H9 (cell line): ENCODE data around the gene PRICKLE1. TPM values are rescaled to one million over a fixed set of nuclear protein-coding genes. Genes with fewer than 3 reads are reported as not detected.

Experiments used
- DNase-seq: peaks from one replicate; pipeline ENCODE4 v3.0.0-alpha.2; 2017
- H2AFZ ChIP-seq: one replicate; pipeline ENCODE4 v1.6.1; 2013; ENCODE audit warnings: mild to moderate bottlenecking, low read length, control low read depth, moderate library complexity
- H2AK5ac ChIP-seq: 2 replicates; pipeline ENCODE4 v1.6.1; 2013; ENCODE audit warnings: low read length, control low read depth, mixed read lengths; ENCODE audit not compliant: insufficient read length
- H2BK120ac ChIP-seq: one replicate; pipeline ENCODE4 v1.6.1; 2013; ENCODE audit warnings: low read depth, mild to moderate bottlenecking, low read length, control low read depth, inconsistent platforms; ENCODE audit not compliant: poor library complexity, severe bottlenecking
- H2BK12ac ChIP-seq: 2 replicates; pipeline ENCODE4 v1.6.1; 2013; ENCODE audit warnings: low read length, control low read depth, mixed read lengths, low read depth; ENCODE audit not compliant: insufficient read length
- H2BK15ac ChIP-seq: 2 replicates; pipeline ENCODE4 v1.6.1; 2013; ENCODE audit warnings: low read depth, low read length, control low read depth
- H2BK20ac ChIP-seq: one replicate; pipeline ENCODE4 v1.6.1; 2013; ENCODE audit warnings: low read depth, mild to moderate bottlenecking, low read length, control low read depth, inconsistent platforms; ENCODE audit not compliant: poor library complexity, severe bottlenecking
- H2BK5ac ChIP-seq: 2 replicates; pipeline ENCODE4 v1.6.1; 2013; ENCODE audit warnings: low read length, control low read depth, mixed read lengths; ENCODE audit not compliant: insufficient read length
- H3K14ac ChIP-seq: 2 replicates; pipeline ENCODE4 v1.6.1; 2013; ENCODE audit warnings: low read length, control low read depth; ENCODE audit not compliant: insufficient read depth
- H3K18ac ChIP-seq: 2 replicates; pipeline ENCODE4 v1.6.1; 2013; ENCODE audit warnings: low read depth, mild to moderate bottlenecking, mixed read lengths, low read length, control low read depth; ENCODE audit not compliant: insufficient read length
- H3K23ac ChIP-seq: 2 replicates; pipeline ENCODE4 v1.6.1; 2013; ENCODE audit warnings: low read length, control low read depth, mixed read lengths, low read depth; ENCODE audit not compliant: insufficient read length
- H3K23me2 ChIP-seq: 2 replicates; pipeline ENCODE4 v1.6.1; 2013; ENCODE audit warnings: low read depth, mild to moderate bottlenecking, mixed read lengths, low read length, control low read depth; ENCODE audit not compliant: insufficient read length, poor library complexity, severe bottlenecking
- H3K27ac ChIP-seq: 2 replicates; pipeline ENCODE4 v1.5.1; 2013; ENCODE audit warnings: low read length, control low read depth, mixed read lengths, low read depth; ENCODE audit not compliant: insufficient read length
- H3K27me3 ChIP-seq: 2 replicates; pipeline ENCODE4 v1.6.1; 2013; ENCODE audit warnings: low read length, control low read depth, inconsistent platforms; ENCODE audit not compliant: insufficient read depth
- H3K4ac ChIP-seq: 2 replicates; pipeline ENCODE4 v1.6.1; 2013; ENCODE audit warnings: low read depth, mild to moderate bottlenecking, control low read depth, inconsistent platforms, low read length, moderate library complexity
- H3K4me1 ChIP-seq: 2 replicates; pipeline ENCODE4 v1.6.1; 2013; ENCODE audit warnings: low read length, control low read depth, inconsistent platforms; ENCODE audit not compliant: insufficient read depth
- H3K4me2 ChIP-seq: 2 replicates; pipeline ENCODE4 v1.6.1; 2013; ENCODE audit warnings: low read length, control low read depth, mixed read lengths; ENCODE audit not compliant: insufficient read length, insufficient read depth
- H3K56ac ChIP-seq: 2 replicates; pipeline ENCODE4 v1.6.1; 2013; ENCODE audit warnings: low read depth, mild to moderate bottlenecking, mixed read lengths, low read length, control low read depth; ENCODE audit not compliant: insufficient read length
- H3K79me1 ChIP-seq: 2 replicates; pipeline ENCODE4 v1.6.1; 2013; ENCODE audit warnings: low read depth, mild to moderate bottlenecking, moderate library complexity, low read length, control low read depth, inconsistent platforms; ENCODE audit not compliant: insufficient read depth, poor library complexity, severe bottlenecking
- H3K79me2 ChIP-seq: 2 replicates; pipeline ENCODE4 v1.6.1; 2013; ENCODE audit warnings: low read length, control low read depth, inconsistent platforms; ENCODE audit not compliant: insufficient read depth
- H3K9ac ChIP-seq: 2 replicates; pipeline ENCODE4 v1.6.1; 2013; ENCODE audit warnings: low read length, control low read depth, mixed read lengths; ENCODE audit not compliant: insufficient read length; ENCODE audit errors: extremely low read depth
- H3K9me3 ChIP-seq: one replicate; pipeline ENCODE4 v1.6.1; 2013; ENCODE audit warnings: low read depth, low read length, inconsistent platforms; ENCODE audit not compliant: control insufficient read depth
- H3T11ph ChIP-seq: one replicate; pipeline ENCODE4 v1.6.1; 2013; ENCODE audit warnings: mild to moderate bottlenecking, low read length, control low read depth, inconsistent platforms
- H4K20me1 ChIP-seq: one replicate; pipeline ENCODE4 v1.6.1; 2013; ENCODE audit not compliant: control insufficient read depth, insufficient read length, insufficient read depth
- H4K5ac ChIP-seq: 2 replicates; pipeline ENCODE4 v1.6.1; 2013; ENCODE audit warnings: low read depth, mild to moderate bottlenecking, mixed read lengths, low read length, control low read depth; ENCODE audit not compliant: insufficient read length
- H4K8ac ChIP-seq: replicated peaks from 2 replicates; pipeline ENCODE4 v1.6.1; 2013; ENCODE audit warnings: low read length, control low read depth, mixed read lengths, low read depth; ENCODE audit not compliant: insufficient read length
- H4K91ac ChIP-seq: 2 replicates; pipeline ENCODE4 v1.6.1; 2013; ENCODE audit warnings: low read depth, mild to moderate bottlenecking, moderate library complexity, mixed read lengths, low read length, control low read depth; ENCODE audit not compliant: insufficient read length
- H3K27ac Mint-ChIP-seq, 3 experiments: 2 replicates in 2 of 3; 3 replicates in 1 of 3; pipeline ENCODE4 v1.8.0; 2020 to 2021; ENCODE audit warnings: mixed read lengths in 3 of 3, mild to moderate bottlenecking in 1 of 3, moderate library complexity in 1 of 3
- H3K27me3 Mint-ChIP-seq: 2 replicates; pipeline ENCODE4 v1.8.0; 2021; ENCODE audit warnings: low read depth, mild to moderate bottlenecking, moderate library complexity, mixed read lengths
- H3K36me3 Mint-ChIP-seq, 3 experiments: 2 replicates in 2 of 3; 3 replicates in 1 of 3; pipeline ENCODE4 v1.8.0; 2020 to 2021; ENCODE audit warnings: low read depth in 3 of 3, mixed read lengths in 3 of 3; ENCODE audit not compliant: insufficient read depth in 1 of 3
- H3K4me1 Mint-ChIP-seq, 2 experiments: 2 replicates each; pipeline ENCODE4 v1.8.0; 2020; ENCODE audit warnings: mixed read lengths in 2 of 2
- H3K4me3 Mint-ChIP-seq, 2 experiments: 2 replicates in 1 of 2; 3 replicates in 1 of 2; pipeline ENCODE4 v1.8.0; 2020 to 2021; ENCODE audit warnings: mild to moderate bottlenecking in 2 of 2, mixed read lengths in 2 of 2, moderate library complexity in 1 of 2
- H3K9me3 Mint-ChIP-seq, 2 experiments: 2 replicates in 1 of 2; 3 replicates in 1 of 2; pipeline ENCODE4 v1.8.0; 2020; ENCODE audit warnings: mild to moderate bottlenecking in 2 of 2, mixed read lengths in 2 of 2, moderate library complexity in 1 of 2
- CTCF ChIP-seq: fragments of 200-600 bp; sonication (generic); conservative IDR thresholded peaks from 3 replicates; pipeline ENCODE4 v1.8.0; 2021; ENCODE audit warnings: antibody characterized with exemption, mild to moderate bottlenecking
- WGBS: extraction: QIAGEN DNeasy Blood & Tissue Kit; methylation state at CpG from one replicate; pipeline ENCODE4 v1.1.7; 2013; ENCODE audit warnings: missing lambda C conversion rate, low lambda C conversion rate, mixed read lengths; ENCODE audit not compliant: insufficient read length; ENCODE audit errors: extremely low coverage; 5-methylcytosine and 5-hydroxymethylcytosine counted together
- total RNA-seq: library from RNA; stranded (reverse); gene quantifications from 2 replicates; pipeline ENCODE4 v1.2.1, GENCODE V29; 2021

Gene PRICKLE1
- total RNA-seq, 1 experiment from 2014 or later: 20.5 TPM

- Histone ChIP-seq H3K23me2 (no peaks in the 10 kb centered on the region), H3T11ph (no peak overlapping the region), H4K20me1 (no peaks in the 10 kb centered on the region), H3K56ac (no peak overlapping the region), H3K9me3 (no peaks in the 10 kb centered on the region), H3K4ac (no peak overlapping the region), H2AK5ac (no peak overlapping the region), H3K79me1 (no peaks in the 10 kb centered on the region), H4K5ac (no peak overlapping the region), H2BK120ac (no peak overlapping the region), H3K14ac (no peak overlapping the region), H2BK20ac (no peak overlapping the region), H2BK15ac (no peak overlapping the region), H3K4me2 (no peak overlapping the region), H2BK5ac (no peak overlapping the region), H3K27ac (no peak overlapping the region), H3K79me2 (no peaks in the 10 kb centered on the region), H3K18ac (no peak overlapping the region), H3K27me3 (no peaks in the 10 kb centered on the region), H2AFZ (no peak overlapping the region), H3K23ac (no peak overlapping the region), H4K91ac (no peak overlapping the region), H3K4me1 (peaks cover 5% of the 10 kb centered on the region; the same call in 1 of the 2 replicates), H2BK12ac (no peak overlapping the region), H4K8ac (no peak overlapping the region), H3K9ac (no peak overlapping the region)
- peaks cover 22 to 23% of the 10 kb centered on the region in 2 experiments for H3K4me1 Mint-ChIP-seq
- no peak overlapping the region for H3K4me3 Mint-ChIP-seq
- peak overlapping the region in 2 of 3 experiments; percentile 63 to 65; a peak in 2 of 7 replicates for H3K27ac Mint-ChIP-seq
- peaks cover 7 to 12% of the 10 kb centered on the region in 2 experiments for H3K9me3 Mint-ChIP-seq
- DNase-seq: no peak
- no peak for TF ChIP-seq CTCF
- no CpG with 5 or more reads among the region's 3 CpGs for WGBS
- peaks cover 0 to 14% (median 4%) of the 10 kb centered on the region in 3 experiments; a peak in 5 of 7 replicates for H3K36me3 Mint-ChIP-seq
- peaks cover 28% of the 10 kb centered on the region for H3K27me3 Mint-ChIP-seq
Observed at GRCh38 chr12:42564556-42564955, 25.0 kb downstream of the PRICKLE1 start.
